Muscle of leg (tissue), 11 donors: ENCODE results near the gene OR11H6. TPM values are rescaled to one million over a fixed set of nuclear protein-coding genes. Genes with fewer than 3 reads are reported as not detected.
"Not testable (repeated sequence)": the region's sequence is repeated elsewhere in the genome, so short reads cannot be mapped to it uniquely, and the experiment has no call there.

Source experiments
- DNase-seq: peaks from one replicate; pipeline ENCODE4 v3.0.0; 2013
- H3K27ac ChIP-seq: one replicate; pipeline ENCODE4 v1.5.1; 2013; ENCODE audit warnings: mild to moderate bottlenecking, low read length, control low read depth
- H3K27me3 ChIP-seq: one replicate; pipeline ENCODE4 v1.6.1; 2013; ENCODE audit warnings: low read length; ENCODE audit not compliant: control insufficient read depth, insufficient read depth
- H3K36me3 ChIP-seq: one replicate; pipeline ENCODE4 v1.6.1; 2013; ENCODE audit warnings: low read length; ENCODE audit not compliant: control insufficient read depth, insufficient read depth
- H3K4me1 ChIP-seq: one replicate; pipeline ENCODE4 v1.6.1; 2013; ENCODE audit warnings: low read length; ENCODE audit not compliant: control insufficient read depth, insufficient read depth
- H3K4me3 ChIP-seq: one replicate; pipeline ENCODE4 v1.5.1; 2013; ENCODE audit warnings: low read length, control low read depth
- H3K9me3 ChIP-seq: replicated peaks from 2 replicates; pipeline ENCODE4 v1.6.1; 2013; ENCODE audit warnings: low read depth, low read length; ENCODE audit not compliant: control insufficient read depth
- WGBS: methylation state at CpG from one replicate; pipeline ENCODE4 v1.1.5; 2013; ENCODE audit warnings: missing lambda C conversion rate; ENCODE audit not compliant: insufficient coverage; 5-methylcytosine and 5-hydroxymethylcytosine counted together
- polyA plus RNA-seq, 8 donors: library from polyadenylated mRNA; unstranded; fragments of 120-200 nt; gene quantifications; one replicate each; pipeline versions ENCODE4 v1.2.1 to v1.2.3, GENCODE V29; 2013; ENCODE audit warnings: inconsistent platforms in 1 of 8, low replicate concordance in 1 of 8; ENCODE audit not compliant: insufficient read length in 8 of 8, insufficient read depth in 1 of 8
- total RNA-seq: library from RNA; stranded (reverse); fragments of 120-200 nt; gene quantifications from one replicate; pipeline ENCODE4 v1.2.4, GENCODE V29; 2013

OR11H6 gene
- total and polyA plus RNA-seq, 9 donors, result not detected

GRCh38 chr14:20194101-20194500, 29.4 kb upstream of the OR11H6 start:
- no peak for DNase-seq
- Histone ChIP-seq H3K4me1 (no peaks in the 10 kb centered on the region), H3K4me3 (no peak overlapping the region), H3K9me3 (peaks cover 30% of the 10 kb centered on the region), H3K27me3 (no peaks in the 10 kb centered on the region), H3K36me3 (no peaks in the 10 kb centered on the region), H3K27ac (no peak overlapping the region)

- not testable (repeated sequence) for H3K27me3 ChIP-seq, H3K36me3 ChIP-seq, H3K4me3 ChIP-seq, DNase-seq, H3K4me1 ChIP-seq, H3K27ac ChIP-seq
- peaks cover 26% of the 10 kb centered on the region for H3K9me3 ChIP-seq
- WGBS, result 62% methylated on average over 4 of the region's 6 CpGs
These were observed 28.3 kb upstream of the OR11H6 start for GRCh38 chr14:20195170-20195569.

DNA sequence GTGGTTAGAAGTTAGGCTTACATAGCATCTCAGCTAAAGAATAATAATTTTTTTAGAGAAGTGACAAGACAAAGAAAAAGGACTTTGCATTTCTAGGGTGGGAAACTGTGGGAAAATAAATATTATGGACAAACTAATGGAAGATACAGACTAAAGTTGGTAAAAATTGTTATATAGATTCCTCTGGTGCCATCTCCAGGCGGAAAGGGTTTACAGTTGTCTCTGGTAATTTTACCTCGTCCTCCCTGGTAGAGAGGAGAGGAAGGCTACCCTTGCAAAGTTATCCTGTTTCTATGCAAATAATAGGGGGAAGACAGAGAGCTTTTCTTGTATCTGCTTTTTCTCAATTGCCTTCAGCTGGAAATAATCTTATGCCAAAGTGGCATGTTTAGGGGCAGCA, 27.6 kb upstream of the OR11H6 start:
- no CpG with 5 or more reads among the region's 2 CpGs for WGBS

GRCh38 chr14:20197459-20197858, 26.1 kb upstream of the OR11H6 start:
- Histone ChIP-seq H3K4me3 (no peak overlapping the region), H3K4me1 (no peaks in the 10 kb centered on the region), H3K27me3 (no peaks in the 10 kb centered on the region), H3K27ac (no peak overlapping the region), H3K36me3 (no peaks in the 10 kb centered on the region), H3K9me3 (peaks cover 16% of the 10 kb centered on the region)
- DNase-seq, result no peak
- 81% methylated on average over 5 of the region's 6 CpGs for WGBS

More for the DNA sequence above, 27.6 kb upstream of the OR11H6 start:
- H3K27me3 ChIP-seq, result no peaks in the 10 kb centered on the region
- H3K27ac ChIP-seq, result no peak overlapping the region
- no peaks in the 10 kb centered on the region for H3K36me3 ChIP-seq
- peaks cover 20% of the 10 kb centered on the region for H3K9me3 ChIP-seq
- H3K4me3 ChIP-seq, result no peak overlapping the region
- no peaks in the 10 kb centered on the region for H3K4me1 ChIP-seq
- no peak for DNase-seq

GRCh38 chr14:20198991-20199390, 24.5 kb upstream of the OR11H6 start:
- H3K4me3 ChIP-seq, result no peak overlapping the region
- H3K36me3 ChIP-seq, result no peaks in the 10 kb centered on the region
- no peaks in the 10 kb centered on the region for H3K27me3 ChIP-seq
- H3K9me3 ChIP-seq, result peaks cover 18% of the 10 kb centered on the region
- WGBS, result 64% methylated on average over 3 of the region's 5 CpGs
- H3K4me1 ChIP-seq, result no peaks in the 10 kb centered on the region
- DNase-seq, result no peak
- H3K27ac ChIP-seq, result no peak overlapping the region

DNA sequence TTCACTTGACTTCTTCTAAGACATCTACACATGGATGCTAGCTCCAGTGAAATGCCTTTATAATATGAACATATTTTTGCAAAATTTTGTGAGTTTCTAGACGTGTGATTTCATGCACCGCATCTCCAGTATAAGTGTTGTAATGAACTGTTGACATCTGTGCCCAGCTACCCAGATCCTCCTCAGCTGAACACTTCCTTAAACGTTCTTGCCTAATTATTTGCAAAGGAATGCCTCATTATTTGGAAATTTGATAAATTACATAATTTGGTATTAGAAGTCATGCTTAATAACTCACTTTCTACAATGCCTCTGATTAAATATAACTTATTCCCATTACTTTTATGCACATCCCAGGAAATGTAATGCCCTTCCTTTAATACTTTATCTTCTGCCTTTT, 18.8 kb upstream of the OR11H6 start:
- no peak overlapping the region for H3K4me3 ChIP-seq
- H3K27me3 ChIP-seq, result no peaks in the 10 kb centered on the region
- H3K9me3 ChIP-seq, result peaks cover 17% of the 10 kb centered on the region
- no peak for DNase-seq
- H3K27ac ChIP-seq, result no peak overlapping the region
- WGBS, result no CpG with 5 or more reads among the region's 3 CpGs
- no peaks in the 10 kb centered on the region for H3K36me3 ChIP-seq
- H3K4me1 ChIP-seq, result no peaks in the 10 kb centered on the region

GRCh38 chr14:20209595-20209994, 13.9 kb upstream of the OR11H6 start:
- H3K27me3 ChIP-seq, result no peaks in the 10 kb centered on the region
- DNase-seq, result no peak
- WGBS, result 80% methylated on average over 1 of the region's 2 CpGs
- H3K27ac ChIP-seq, result no peak overlapping the region
- H3K36me3 ChIP-seq, result no peaks in the 10 kb centered on the region
- peaks cover 8% of the 10 kb centered on the region for H3K9me3 ChIP-seq
- no peaks in the 10 kb centered on the region for H3K4me1 ChIP-seq
- H3K4me3 ChIP-seq, result no peak overlapping the region

- H3K9me3 ChIP-seq, result peaks cover 13% of the 10 kb centered on the region
- H3K36me3 ChIP-seq, H3K4me1 ChIP-seq, H3K27ac ChIP-seq, H3K27me3 ChIP-seq, H3K4me3 ChIP-seq, DNase-seq: not testable (repeated sequence)
- no CpG with 5 or more reads among the region's 28 CpGs for WGBS
These were observed 11.1 kb upstream of the OR11H6 start for GRCh38 chr14:20212406-20212805.

GRCh38 chr14:20215196-20215595, 8.3 kb upstream of the OR11H6 start:
- no CpG with 5 or more reads among the region's 2 CpGs for WGBS
- Histone ChIP-seq H3K4me1 (no peaks in the 10 kb centered on the region), H3K36me3 (no peaks in the 10 kb centered on the region), H3K4me3 (no peak overlapping the region), H3K27me3 (no peaks in the 10 kb centered on the region), H3K27ac (no peak overlapping the region), H3K9me3 (peaks cover 6% of the 10 kb centered on the region)
- DNase-seq, result no peak

GRCh38 chr14:20219033-20219432, 4.5 kb upstream of the OR11H6 start:
- Histone ChIP-seq H3K4me3 (no peak overlapping the region), H3K27ac (no peak overlapping the region), H3K36me3 (no peaks in the 10 kb centered on the region), H3K27me3 (no peaks in the 10 kb centered on the region), H3K9me3 (peaks cover 6% of the 10 kb centered on the region), H3K4me1 (no peaks in the 10 kb centered on the region)
- DNase-seq, result no peak
- 43% methylated on average over 3 of the region's 4 CpGs for WGBS

- H3K4me3 ChIP-seq, result no peak within 1 kb of the TSS
- no peak within 1 kb of the TSS for H3K27ac ChIP-seq
- WGBS, result no CpG with 5 or more reads among the region's 1 CpG
- peaks cover 16% of the 10 kb centered on the region for H3K9me3 ChIP-seq
- no peaks in the 10 kb centered on the region for H3K4me1 ChIP-seq
- H3K36me3 ChIP-seq, result no peaks in the 10 kb centered on the region
- H3K27me3 ChIP-seq, result no peaks in the 10 kb centered on the region
- no peak for DNase-seq
These were observed 5.2 kb downstream of the OR11H6 start, which contains the start of gene OR11H7 for GRCh38 chr14:20228681-20229080. Gene OR11H7, plus strand, starts transcription at chr14:20228981.
